CD14-positive monocyte (primary cell): ENCODE results near the gene NUP214. TPM values are rescaled to one million over a fixed set of nuclear protein-coding genes. Genes with fewer than 3 reads are reported as not detected.

ENCODE experiments used
- DNase-seq, 3 donors: peaks; one replicate each; pipeline ENCODE4 v3.0.0-alpha.2; 2011 to 2022
- H2AFZ ChIP-seq: 2 replicates; pipeline ENCODE4 v1.6.0; 2012; ENCODE audit warnings: mild to moderate bottlenecking, low read depth, low read length, inconsistent platforms; ENCODE audit not compliant: insufficient read depth, poor library complexity, severe bottlenecking
- H3K27ac ChIP-seq, 2 donors: 1 replicate in 1 of 2; 2 replicates in 1 of 2; pipeline ENCODE4 v1.5.1; 2012 to 2013; ENCODE audit warnings: low read length in 2 of 2, control low read depth in 1 of 2, inconsistent platforms in 1 of 2, low read depth in 1 of 2, mild to moderate bottlenecking in 1 of 2
- H3K27me3 ChIP-seq, 2 donors: one replicate each; pipeline versions ENCODE4 v1.6.0 to v1.6.1; 2011 to 2013; ENCODE audit warnings: low read length in 2 of 2; ENCODE audit not compliant: control insufficient read depth in 2 of 2, insufficient read depth in 2 of 2
- H3K36me3 ChIP-seq, 2 donors: replicated peaks in 1 of 2; 1 replicate in 1 of 2; 2 replicates in 1 of 2; pipeline versions ENCODE4 v1.5.1 to v1.6.1; 2012 to 2013; ENCODE audit warnings: low read length in 2 of 2, control low read depth in 1 of 2, inconsistent platforms in 1 of 2, mild to moderate bottlenecking in 1 of 2; ENCODE audit not compliant: insufficient read depth in 2 of 2, control insufficient read depth in 1 of 2
- H3K4me1 ChIP-seq, 2 donors: 1 replicate in 1 of 2; 2 replicates in 1 of 2; pipeline versions ENCODE4 v1.5.1 to v1.6.1; 2012 to 2013; ENCODE audit warnings: low read length in 2 of 2, control low read depth in 1 of 2, inconsistent platforms in 1 of 2, mild to moderate bottlenecking in 1 of 2, moderate library complexity in 1 of 2; ENCODE audit not compliant: insufficient read depth in 2 of 2, control insufficient read depth in 1 of 2
- H3K4me2 ChIP-seq: replicated peaks from 2 replicates; pipeline ENCODE3; 2012; ENCODE audit warnings: low read length, moderate library complexity, mild to moderate bottlenecking; ENCODE audit not compliant: poor library complexity, severe bottlenecking; ENCODE audit errors: extremely low read depth
- H3K4me3 ChIP-seq, 3 experiments: fragments of 200-600 bp in 1 of 3; sonication (generic) in 1 of 3; replicated peaks in 1 of 3; 1 replicate in 2 of 3; 2 replicates in 1 of 3; pipeline ENCODE4 v1.5.1; 2011 to 2013; ENCODE audit warnings: low read length in 3 of 3, mild to moderate bottlenecking in 3 of 3, control low read depth in 2 of 3, low read depth in 2 of 3, inconsistent platforms in 1 of 3, moderate library complexity in 1 of 3
- H3K79me2 ChIP-seq: 2 replicates; pipeline ENCODE4 v1.6.0; 2012; ENCODE audit warnings: mild to moderate bottlenecking, control low read depth, inconsistent platforms, low read length, moderate library complexity; ENCODE audit not compliant: insufficient read depth
- H3K9ac ChIP-seq: 2 replicates; pipeline ENCODE4 v1.6.0; 2017; ENCODE audit warnings: low read length, mild to moderate bottlenecking; ENCODE audit not compliant: insufficient read depth, poor library complexity, severe bottlenecking
- H3K9me3 ChIP-seq, 2 donors: replicated peaks in 1 of 2; 1 replicate in 1 of 2; 2 replicates in 1 of 2; pipeline versions ENCODE4 v1.5.1 to v1.6.1; 2012 to 2013; ENCODE audit warnings: low read length in 2 of 2, control low read depth in 1 of 2; ENCODE audit not compliant: control insufficient read depth in 1 of 2, insufficient read depth in 1 of 2
- H4K20me1 ChIP-seq: 2 replicates; pipeline ENCODE4 v1.6.0; 2012; ENCODE audit warnings: mild to moderate bottlenecking, low read length, control low read depth, moderate library complexity; ENCODE audit not compliant: insufficient read depth
- H3K27ac Mint-ChIP-seq, 7 donors: one replicate each; pipeline ENCODE4 v1.8.0; 2020; ENCODE audit warnings: mild to moderate bottlenecking in 7 of 7, mixed read lengths in 7 of 7, moderate library complexity in 6 of 7, inconsistent platforms in 2 of 7
- H3K27me3 Mint-ChIP-seq, 3 donors: one replicate each; pipeline ENCODE4 v1.8.0; 2021 to 2022; ENCODE audit warnings: low read depth in 3 of 3, mild to moderate bottlenecking in 3 of 3, mixed read lengths in 3 of 3, moderate library complexity in 3 of 3, inconsistent platforms in 1 of 3
- H3K36me3 Mint-ChIP-seq, 2 donors: one replicate each; pipeline ENCODE4 v1.8.0; 2020; ENCODE audit warnings: mixed read lengths in 2 of 2, inconsistent platforms in 1 of 2, mild to moderate bottlenecking in 1 of 2
- H3K4me1 Mint-ChIP-seq: one replicate; pipeline ENCODE4 v1.8.0; 2020; ENCODE audit warnings: mild to moderate bottlenecking, mixed read lengths
- H3K4me3 Mint-ChIP-seq, 2 donors: one replicate each; pipeline ENCODE4 v1.8.0; 2020; ENCODE audit warnings: mild to moderate bottlenecking in 2 of 2, mixed read lengths in 2 of 2, moderate library complexity in 1 of 2
- H3K9me3 Mint-ChIP-seq, 7 donors: one replicate each; pipeline ENCODE4 v1.8.0; 2020 to 2022; ENCODE audit warnings: mixed read lengths in 7 of 7, mild to moderate bottlenecking in 6 of 7, moderate library complexity in 6 of 7, inconsistent platforms in 2 of 7
- WGBS: methylation state at CpG from one replicate; pipeline ENCODE4 v1.1.5; 2013; ENCODE audit warnings: missing lambda C conversion rate; ENCODE audit not compliant: insufficient coverage; 5-methylcytosine and 5-hydroxymethylcytosine counted together
- intact Hi-C, 2 donors: fragments of 100-400 bp; cut with micrococcal nuclease; formaldehyde crosslinking; loops; one replicate each; pipeline versions ENCODE4 v1.15.0 to v1.15.1; 2023
- polyA plus RNA-seq, 3 donors: library from polyadenylated mRNA; depleted of rRNA in 1 of 3; unstranded in 2 of 3; stranded (reverse) in 1 of 3; fragments of 300-500 nt in 2 of 3; fragments of >200 nt in 1 of 3; fragmentation: Illumina TruSeq in 2 of 3; gene quantifications; 1 replicate in 2 of 3; 2 replicates in 1 of 3; pipeline ENCODE4 v1.2.3, GENCODE V29; 2012 to 2021
- TF ChIP-seq, protein P1 (sequence below): fragments of 200-600 bp; IDR thresholded peaks from one replicate; pipeline ENCODE4 v1.8.0; 2022; ENCODE audit warnings: antibody characterized with exemption, mild to moderate bottlenecking

NUP214 gene
- polyA plus RNA-seq, 3 donors, result 94.9 to 329 (median 214) TPM

DNA sequence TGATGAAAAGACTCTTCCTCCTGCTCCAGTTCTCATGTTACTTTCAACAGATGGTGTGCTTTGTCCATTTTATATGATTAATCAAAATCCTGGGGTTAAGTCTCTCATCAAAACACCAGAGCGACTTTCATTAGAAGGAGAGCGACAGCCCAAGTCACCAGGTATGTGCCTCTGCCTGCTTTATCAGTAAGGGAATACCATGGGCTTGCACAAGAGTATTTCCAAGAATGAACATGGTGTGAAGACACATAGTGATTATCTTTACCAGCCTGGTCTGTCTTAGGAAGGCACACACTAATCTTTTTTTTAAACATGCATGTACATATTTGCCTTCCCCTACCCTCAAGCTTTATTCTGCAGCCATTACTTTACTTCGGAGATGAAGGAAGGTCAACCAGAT, 15.2 kb downstream of the NUP214 start:
- H3K36me3 ChIP-seq, result peaks cover 99% of the 10 kb centered on the region in 2 donors
- intact Hi-C loops, result loop anchor here in 1 of 2 donors (10.0 kb wide), 1 partner anchor 1144 kb away; no protein-coding TSS in a partner anchor
- no peak overlapping the region for H2AFZ ChIP-seq
- TF ChIP-seq, protein P1, sequence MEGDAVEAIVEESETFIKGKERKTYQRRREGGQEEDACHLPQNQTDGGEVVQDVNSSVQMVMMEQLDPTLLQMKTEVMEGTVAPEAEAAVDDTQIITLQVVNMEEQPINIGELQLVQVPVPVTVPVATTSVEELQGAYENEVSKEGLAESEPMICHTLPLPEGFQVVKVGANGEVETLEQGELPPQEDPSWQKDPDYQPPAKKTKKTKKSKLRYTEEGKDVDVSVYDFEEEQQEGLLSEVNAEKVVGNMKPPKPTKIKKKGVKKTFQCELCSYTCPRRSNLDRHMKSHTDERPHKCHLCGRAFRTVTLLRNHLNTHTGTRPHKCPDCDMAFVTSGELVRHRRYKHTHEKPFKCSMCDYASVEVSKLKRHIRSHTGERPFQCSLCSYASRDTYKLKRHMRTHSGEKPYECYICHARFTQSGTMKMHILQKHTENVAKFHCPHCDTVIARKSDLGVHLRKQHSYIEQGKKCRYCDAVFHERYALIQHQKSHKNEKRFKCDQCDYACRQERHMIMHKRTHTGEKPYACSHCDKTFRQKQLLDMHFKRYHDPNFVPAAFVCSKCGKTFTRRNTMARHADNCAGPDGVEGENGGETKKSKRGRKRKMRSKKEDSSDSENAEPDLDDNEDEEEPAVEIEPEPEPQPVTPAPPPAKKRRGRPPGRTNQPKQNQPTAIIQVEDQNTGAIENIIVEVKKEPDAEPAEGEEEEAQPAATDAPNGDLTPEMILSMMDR, result no peak
- Mint-ChIP-seq H3K36me3 (peaks cover 89 to 94% of the 10 kb centered on the region in 2 donors), H3K4me1 (no peaks in the 10 kb centered on the region), H3K27me3 (no peaks in the 10 kb centered on the region), H3K4me3 (no peak overlapping the region), H3K27ac (no peak overlapping the region), H3K9me3 (no peaks in the 10 kb centered on the region)
- no peak for DNase-seq
- H4K20me1 ChIP-seq, result no peaks in the 10 kb centered on the region
- no peaks in the 10 kb centered on the region for H3K4me1 ChIP-seq
- H3K27ac ChIP-seq, result no peak overlapping the region
- WGBS, result no CpG with 5 or more reads among the region's 3 CpGs
- H3K27me3 ChIP-seq, result no peaks in the 10 kb centered on the region
- no peak overlapping the region for H3K4me3 ChIP-seq
- H3K9me3 ChIP-seq, result no peaks in the 10 kb centered on the region
- no peaks in the 10 kb centered on the region for H3K79me2 ChIP-seq
- no peak overlapping the region for H3K4me2 ChIP-seq
- H3K9ac ChIP-seq, result no peak overlapping the region

DNA sequence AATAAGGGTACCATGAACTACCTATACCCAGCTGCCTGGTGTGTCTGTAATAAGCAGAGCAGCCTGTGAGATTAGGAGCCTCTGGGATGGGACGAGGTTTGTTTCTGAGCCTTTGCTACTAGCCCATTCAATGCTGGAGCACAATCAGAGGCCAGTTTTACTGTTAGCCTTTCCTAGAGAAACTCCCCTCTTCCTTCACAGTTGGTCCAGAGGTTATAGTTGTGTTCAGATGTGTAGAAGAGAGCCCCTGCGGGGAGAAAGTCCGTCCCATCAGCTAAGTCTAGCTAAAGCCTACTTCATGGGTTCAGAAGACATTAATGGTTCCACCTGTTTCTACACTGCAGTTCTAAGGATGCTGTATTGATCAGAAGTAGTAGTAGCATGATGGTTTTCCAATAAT, 16.8 kb downstream of the NUP214 start:
- Mint-ChIP-seq H3K4me1 (no peaks in the 10 kb centered on the region), H3K27ac (no peak overlapping the region), H3K27me3 (no peaks in the 10 kb centered on the region), H3K36me3 (peaks cover 88 to 94% of the 10 kb centered on the region in 2 donors), H3K9me3 (no peaks in the 10 kb centered on the region), H3K4me3 (no peak overlapping the region)
- Histone ChIP-seq H2AFZ (no peak overlapping the region), H3K9me3 (no peaks in the 10 kb centered on the region), H3K36me3 (peaks cover 99% of the 10 kb centered on the region in 2 donors), H3K27ac (no peak overlapping the region), H3K4me1 (no peaks in the 10 kb centered on the region), H3K79me2 (no peaks in the 10 kb centered on the region), H3K4me3 (no peak overlapping the region), H3K4me2 (no peak overlapping the region), H3K27me3 (no peaks in the 10 kb centered on the region), H3K9ac (no peak overlapping the region), H4K20me1 (no peaks in the 10 kb centered on the region)
- DNase-seq, result no peak
- WGBS, result no CpG with 5 or more reads among the region's 3 CpGs
- intact Hi-C loops, result loop anchor here in 1 of 2 donors (10.0 kb wide), 1 partner anchor 1143 kb away; no protein-coding TSS in a partner anchor
- TF ChIP-seq, protein P1, result no peak
